ENCODE measurements around the gene KCTD20.

The KCTD20 gene

DNA sequence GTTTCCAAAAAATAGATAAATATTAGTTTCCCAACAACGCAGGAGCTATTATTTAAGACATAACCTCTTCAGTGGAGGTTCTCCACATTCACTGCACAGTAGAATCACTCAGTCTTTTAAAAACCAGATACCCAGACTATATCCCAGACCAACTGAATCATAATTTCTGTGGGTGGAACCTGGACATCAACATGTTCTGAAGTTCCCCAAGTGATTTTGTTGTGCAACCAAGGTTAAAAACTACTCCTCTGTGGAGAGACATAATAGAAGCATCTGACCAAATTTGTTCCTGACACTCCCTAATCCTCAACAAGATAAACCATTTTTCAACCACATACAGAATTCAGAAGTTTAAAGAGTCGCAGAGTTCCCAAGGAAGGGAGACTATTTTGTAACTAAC is 62.2 kb downstream of the KCTD20 start:
- TF ChIP-seq SIN3A (IDR thresholded peaks at IDR 0.05; ENCODE audit: borderline replicate concordance, insufficient read depth, low read length) (no peak), TAF1 (IDR thresholded peaks at IDR 0.05; ENCODE audit: borderline replicate concordance, insufficient read depth, low read length) (no peak), FOXP2 (optimal IDR thresholded peaks at IDR 0.05; ENCODE audit: borderline replicate concordance, extremely low read depth, extremely low read length, insufficient read depth) (no peak), REST (IDR thresholded peaks at IDR 0.05; ENCODE audit: insufficient read depth in 1 of 2, low read depth in 2 of 2, low read length in 2 of 2) (no peak)

- TF ChIP-seq FOXP2 (optimal IDR thresholded peaks at IDR 0.05; ENCODE audit: borderline replicate concordance, extremely low read depth, extremely low read length, insufficient read depth) (no peak), SIN3A (IDR thresholded peaks at IDR 0.05; ENCODE audit: borderline replicate concordance, insufficient read depth, low read length) (no peak), REST (IDR thresholded peaks at IDR 0.05; ENCODE audit: insufficient read depth in 1 of 2, low read depth in 2 of 2, low read length in 2 of 2) (no peak), POLR2AphosphoS5 (IDR thresholded peaks at IDR 0.05; ENCODE audit: low read depth, low read length) (no peak), TAF1 (IDR thresholded peaks at IDR 0.05; ENCODE audit: borderline replicate concordance, insufficient read depth, low read length) (no peak)
Observed at GRCh38 chr6:36505744-36506534, 63.1 kb downstream of the KCTD20 start.

DNA sequence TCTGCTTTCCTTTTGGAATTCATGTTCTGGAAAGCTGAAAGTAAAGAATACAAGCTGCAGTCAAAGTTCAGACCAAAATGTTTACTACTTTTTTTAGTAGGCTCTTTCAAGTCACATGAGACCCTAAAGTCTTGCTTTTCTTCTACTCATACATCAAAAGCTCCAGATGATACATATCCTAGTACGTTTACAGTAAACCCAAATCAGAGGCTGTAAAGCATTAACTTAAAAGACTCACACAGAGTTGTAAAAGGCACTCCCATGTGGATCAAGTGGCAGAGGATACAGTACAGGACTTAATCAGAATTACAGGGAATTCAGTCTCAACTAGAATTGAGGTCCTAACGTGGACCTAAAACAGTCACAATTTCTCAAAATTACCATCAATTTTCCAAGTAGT is 63.8 kb downstream of the KCTD20 start:
- TF ChIP-seq TAF1 (IDR thresholded peaks at IDR 0.05; ENCODE audit: borderline replicate concordance, insufficient read depth, low read length) (no peak), FOXP2 (optimal IDR thresholded peaks at IDR 0.05; ENCODE audit: borderline replicate concordance, extremely low read depth, extremely low read length, insufficient read depth) (no peak), REST (IDR thresholded peaks at IDR 0.05; ENCODE audit: insufficient read depth in 1 of 2, low read depth in 2 of 2, low read length in 2 of 2) (no peak), POLR2AphosphoS5 (IDR thresholded peaks at IDR 0.05; ENCODE audit: low read depth, low read length) (no peak), SIN3A (IDR thresholded peaks at IDR 0.05; ENCODE audit: borderline replicate concordance, insufficient read depth, low read length) (no peak)

- no peak for TF ChIP-seq REST (IDR thresholded peaks at IDR 0.05; ENCODE audit: insufficient read depth in 1 of 2, low read depth in 2 of 2, low read length in 2 of 2)
- TF ChIP-seq TAF1 (IDR thresholded peaks at IDR 0.05; ENCODE audit: borderline replicate concordance, insufficient read depth, low read length), result no peak
Observed at GRCh38 chr6:36508532-36508931, 65.7 kb downstream of the KCTD20 start.

DNA sequence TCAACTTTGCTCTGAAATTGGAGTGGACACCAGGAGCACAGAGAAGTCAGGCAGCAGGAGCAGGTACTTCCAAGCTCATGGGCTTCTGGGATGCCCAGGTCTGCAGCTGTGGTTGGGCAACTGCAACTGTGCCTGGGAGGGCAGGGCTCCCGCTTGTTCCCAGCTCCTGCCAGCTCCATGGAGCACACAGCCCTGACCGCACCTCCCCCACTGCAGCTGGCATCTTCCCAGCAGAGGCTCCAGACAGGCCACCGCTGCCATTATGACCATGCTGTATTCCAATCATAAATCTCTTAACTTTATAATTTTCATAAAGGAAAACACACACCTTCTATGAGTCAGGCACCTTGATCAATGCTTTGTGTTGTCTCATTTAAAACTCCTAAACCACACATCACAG is 67.6 kb downstream of the KCTD20 start:
- no peak for TF ChIP-seq SIN3A (IDR thresholded peaks at IDR 0.05; ENCODE audit: borderline replicate concordance, insufficient read depth, low read length)
- TF ChIP-seq TAF1 (IDR thresholded peaks at IDR 0.05; ENCODE audit: borderline replicate concordance, insufficient read depth, low read length), result no peak
- no peak for TF ChIP-seq REST (IDR thresholded peaks at IDR 0.05; ENCODE audit: insufficient read depth in 1 of 2, low read depth in 2 of 2, low read length in 2 of 2)
- no peak for TF ChIP-seq FOXP2 (optimal IDR thresholded peaks at IDR 0.05; ENCODE audit: borderline replicate concordance, extremely low read depth, extremely low read length, insufficient read depth)
- no peak for TF ChIP-seq POLR2AphosphoS5 (IDR thresholded peaks at IDR 0.05; ENCODE audit: low read depth, low read length)

All from PFSK-1 (cell line).